NCI-H187 (cell line): ENCODE data around the gene SDCCAG8.
A peak's percentile ranks its signal among the peaks of the same experiment; 100 is the strongest.

Experiments used
- DNase-seq, 2 experiments: peaks; one replicate each; lab custom pipeline; 2025; lab: John Stamatoyannopoulos, UW

The SDCCAG8 gene

DNA sequence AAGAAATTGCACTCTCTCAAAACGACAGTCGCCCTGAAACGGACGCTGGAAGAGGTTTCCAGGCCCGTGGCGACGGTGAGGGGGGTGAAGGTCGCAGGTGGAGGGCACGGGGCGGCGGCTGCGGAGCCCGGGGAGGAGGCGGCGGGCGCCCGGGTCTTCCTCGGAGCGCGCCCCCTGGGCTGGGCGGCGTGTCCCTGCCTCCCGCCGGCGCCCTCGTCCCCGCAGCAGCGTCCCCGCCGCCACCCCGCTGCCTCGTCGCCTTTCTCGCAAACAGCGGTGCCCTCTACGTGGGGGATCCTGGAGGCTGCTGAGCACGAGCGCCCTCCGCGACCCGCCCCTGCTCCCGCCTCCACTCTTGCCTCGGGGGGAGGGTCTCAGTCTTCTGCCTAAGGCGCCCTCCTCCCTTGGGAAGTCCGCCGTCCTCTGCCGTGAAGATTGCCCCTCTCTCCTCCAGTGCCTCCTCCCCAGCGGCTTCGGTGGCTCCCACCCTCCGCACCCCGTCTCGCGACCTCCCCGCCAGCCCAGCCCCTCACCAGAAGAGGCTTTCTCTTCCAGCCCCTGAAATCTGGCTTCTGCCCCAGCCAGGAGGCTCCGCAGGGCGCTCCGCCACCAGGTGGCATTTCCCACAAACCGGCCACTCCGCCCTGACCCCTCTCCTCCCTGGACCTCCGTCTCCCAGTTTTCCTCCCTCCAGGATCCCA lies 227.4 kb downstream of the SDCCAG8 start:
- DNase-seq = no peak

DNA sequence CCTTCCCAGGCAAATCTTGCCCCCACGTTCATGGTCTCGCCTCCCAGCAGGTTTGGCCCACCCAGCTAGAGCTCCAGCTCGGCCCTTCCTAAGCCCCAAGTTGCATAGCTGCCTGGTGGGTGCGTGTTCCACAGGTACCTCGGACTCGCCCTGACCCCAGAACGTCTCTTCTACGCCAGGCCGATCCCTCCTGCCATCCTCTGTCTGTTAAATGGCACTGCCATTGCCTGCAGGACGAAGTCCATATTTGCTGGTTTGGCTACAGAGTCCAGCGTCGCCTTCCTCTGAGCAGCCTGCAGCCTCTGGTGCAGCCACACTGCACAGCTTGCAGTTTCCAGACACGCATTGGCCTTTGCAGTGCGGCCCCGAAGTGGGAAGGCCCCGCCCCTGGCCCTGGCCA lies 228.1 kb downstream of the SDCCAG8 start:
- no peak for DNase-seq

DNA sequence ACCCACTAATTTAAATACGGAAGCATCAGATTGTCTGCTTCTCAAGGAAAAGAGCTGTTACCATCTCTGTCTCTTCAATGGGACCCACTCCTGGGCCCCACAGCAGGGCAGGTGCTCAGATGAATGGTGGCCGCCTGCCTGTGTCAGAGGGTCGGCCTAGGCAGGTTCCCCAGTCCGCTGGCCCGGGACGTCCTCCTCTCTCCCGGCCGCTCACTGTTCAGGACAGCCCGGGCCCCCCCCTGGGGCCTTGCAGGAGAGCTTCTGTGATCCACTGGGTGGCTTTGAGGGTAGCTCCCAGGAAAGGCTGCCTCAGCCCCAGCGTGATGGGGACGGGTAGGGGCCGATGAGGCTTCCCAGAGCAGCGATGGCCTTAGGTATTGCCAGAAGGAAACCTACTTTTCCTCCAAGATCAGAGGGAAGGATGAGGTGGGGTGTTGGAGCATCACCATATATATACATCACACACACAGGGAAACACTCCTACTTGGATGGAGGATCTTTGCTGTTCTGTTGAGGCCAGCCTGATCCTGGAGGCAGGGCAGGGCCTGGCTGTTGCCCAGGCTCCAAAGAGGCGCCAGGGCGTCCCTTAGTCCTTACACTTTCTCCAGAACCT lies 231.3 kb downstream of the SDCCAG8 start:
- DNase-seq = no peak

DNA sequence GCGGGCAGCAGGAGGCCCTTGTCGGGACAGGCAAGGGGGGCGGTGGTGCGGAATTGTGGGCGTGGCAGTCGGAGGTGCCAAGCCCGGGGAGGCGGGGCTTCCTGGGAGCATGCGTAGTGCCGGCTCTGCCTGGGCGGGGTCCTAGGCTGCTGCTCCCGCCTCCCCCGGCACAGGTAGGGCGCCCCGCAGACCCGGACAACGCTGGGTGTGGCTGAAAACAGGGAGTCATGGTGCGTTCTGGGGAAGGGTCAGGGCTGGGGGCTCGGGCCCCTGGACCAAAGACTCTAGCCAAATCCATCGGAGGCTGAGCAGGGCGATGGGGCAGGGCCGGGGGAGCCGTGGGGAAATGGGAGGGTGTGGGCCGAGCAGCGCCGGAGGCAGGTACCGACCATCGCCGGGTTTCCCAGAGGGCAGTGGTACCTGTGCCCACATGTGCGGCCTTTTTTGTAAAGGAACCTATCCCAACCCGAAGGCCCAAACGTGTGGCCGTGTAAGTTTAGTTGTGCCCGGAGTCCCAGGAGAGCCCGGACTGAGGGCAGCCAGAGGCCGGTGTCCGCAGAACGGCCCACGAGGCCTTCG lies 231.9 kb downstream of the SDCCAG8 start:
- DNase-seq = peak; percentile 26 to 57

DNA sequence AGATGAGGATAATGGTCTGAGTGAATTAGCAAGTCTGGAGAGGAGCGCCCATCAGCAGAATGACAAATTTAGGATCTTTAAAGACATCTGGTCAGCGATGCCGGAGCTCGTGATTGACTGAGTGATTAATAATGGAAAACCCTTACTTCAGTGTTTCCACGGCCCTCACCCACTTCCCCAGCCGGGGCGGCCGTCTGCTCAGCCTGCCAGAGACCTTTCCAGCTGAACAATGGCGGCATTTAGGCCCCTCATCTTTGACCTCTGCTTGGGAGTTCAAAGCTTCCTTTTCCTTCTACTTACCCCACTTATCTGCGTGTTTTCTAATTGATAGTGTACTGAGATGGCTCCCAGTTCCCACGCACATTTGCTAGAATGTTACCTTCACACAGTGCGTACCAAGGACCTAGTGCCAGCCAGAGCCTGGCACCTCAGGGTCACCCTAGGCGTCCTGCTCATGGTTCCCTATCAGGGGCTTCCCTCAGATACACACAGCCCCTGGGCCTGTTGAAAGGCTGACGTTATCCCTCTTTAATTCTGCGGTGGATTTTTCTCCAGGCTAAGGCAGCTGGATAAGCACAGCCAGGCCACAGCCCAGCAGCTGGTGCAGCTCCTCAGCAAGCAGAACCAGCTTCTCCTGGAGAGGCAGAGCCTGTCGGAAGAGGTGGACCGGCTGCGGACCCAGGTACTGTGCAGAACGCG lies 232.8 kb downstream of the SDCCAG8 start:
- DNase-seq = no peak

DNA sequence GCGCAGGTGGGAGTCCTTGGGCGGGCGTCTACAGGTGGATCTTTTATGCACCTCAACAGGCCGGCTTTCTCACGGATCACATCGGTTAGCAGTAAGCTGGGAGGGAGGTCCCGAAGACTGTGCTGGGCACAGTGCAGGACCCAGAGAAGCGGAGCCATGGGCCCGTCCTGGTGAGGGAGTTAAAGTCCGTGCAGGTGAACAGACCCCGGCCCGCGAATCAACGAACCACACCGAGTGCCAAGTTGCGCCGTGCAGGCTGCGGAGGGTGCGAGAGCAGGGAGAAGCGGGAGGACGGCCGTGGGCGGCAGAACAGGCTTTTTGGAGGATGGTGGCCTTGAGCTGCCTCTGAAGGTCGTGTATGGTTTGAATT lies 233.3 kb downstream of the SDCCAG8 start:
- DNase-seq = no peak

DNA sequence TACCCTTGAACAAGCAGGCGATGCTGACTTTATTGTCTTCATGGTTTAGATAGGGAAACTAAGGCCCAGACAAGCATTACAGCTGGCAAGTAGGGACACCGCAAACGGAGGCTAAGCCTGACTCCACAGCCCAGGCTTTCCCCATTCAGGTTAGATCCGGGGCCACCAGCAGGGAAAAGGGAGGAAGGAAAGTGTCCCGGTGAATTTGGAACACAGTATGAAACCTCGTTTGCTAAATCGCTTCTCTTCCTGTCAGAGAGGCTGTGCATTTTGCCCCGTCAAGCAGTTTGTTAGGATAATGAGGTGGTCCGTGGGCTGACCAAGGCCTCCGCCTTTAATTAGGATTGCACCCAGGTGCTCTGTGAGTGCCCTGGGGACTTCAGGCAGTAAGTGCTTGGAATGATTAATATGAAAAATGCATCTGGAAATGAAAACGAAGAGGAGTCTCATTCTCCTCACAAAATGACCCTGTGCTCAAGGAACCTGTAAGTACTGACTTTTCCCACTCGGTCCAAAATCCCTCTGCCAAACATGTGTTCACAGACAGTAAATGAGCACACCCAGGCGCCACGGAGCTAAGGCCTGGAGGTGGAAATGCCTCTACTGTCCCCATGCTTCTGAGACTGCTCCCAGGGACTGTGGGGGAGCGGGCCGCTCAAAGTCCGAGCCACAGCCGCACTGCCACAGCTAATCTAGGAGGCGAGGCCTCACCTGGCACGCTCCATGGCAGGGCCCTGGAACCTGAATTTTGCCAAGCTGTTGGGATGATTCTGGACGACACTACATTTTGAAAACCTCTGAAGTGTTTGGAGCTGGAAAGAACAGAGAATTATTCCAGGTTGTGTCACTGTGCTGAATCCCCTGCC lies 234.1 kb downstream of the SDCCAG8 start:
- DNase-seq = no peak

DNA sequence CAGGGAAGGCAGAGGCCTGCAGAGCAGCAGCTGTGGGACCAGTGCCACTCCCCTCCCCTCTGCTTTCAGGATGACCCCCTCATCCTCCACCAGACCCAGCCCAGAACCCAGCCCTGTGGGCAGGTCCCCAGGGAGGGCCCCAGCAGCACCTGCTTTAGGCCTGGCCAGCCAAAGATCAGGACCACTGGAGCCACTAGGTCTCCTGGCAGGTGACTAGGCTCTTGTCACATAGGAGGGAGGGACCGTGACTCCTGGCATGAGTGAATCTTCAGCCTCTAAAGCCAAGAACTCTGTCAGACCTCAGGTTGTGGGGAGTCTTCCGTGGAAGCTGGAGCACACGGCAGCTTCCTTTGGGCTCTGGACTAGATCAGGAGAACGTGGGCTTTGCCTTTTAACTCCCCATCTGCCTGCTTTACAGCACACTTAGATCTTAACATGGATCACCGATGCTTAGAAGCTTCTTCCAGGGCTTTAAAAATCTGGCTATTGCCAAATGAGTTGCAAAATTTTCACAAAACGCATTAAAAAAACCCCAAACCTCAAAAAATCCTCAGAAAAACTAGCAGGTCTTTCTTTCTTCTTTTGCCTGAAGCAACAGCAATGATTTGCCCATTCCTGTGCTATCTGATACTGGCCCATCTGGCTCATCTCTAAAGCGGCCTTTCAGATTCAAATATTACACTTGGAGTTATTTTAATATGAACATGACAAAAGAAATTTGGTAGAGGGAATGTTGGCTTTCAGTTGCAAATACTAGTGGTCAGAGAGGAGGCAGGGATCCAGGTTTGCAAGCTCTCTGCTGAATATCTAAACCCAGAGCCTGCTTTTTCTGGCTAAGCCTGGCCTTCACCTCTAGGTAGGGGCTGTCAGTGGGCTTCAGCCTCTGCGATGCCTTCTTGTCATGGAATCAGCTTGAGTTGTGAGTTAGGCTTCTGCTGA lies 235.2 kb downstream of the SDCCAG8 start:
- no peak for DNase-seq

DNA sequence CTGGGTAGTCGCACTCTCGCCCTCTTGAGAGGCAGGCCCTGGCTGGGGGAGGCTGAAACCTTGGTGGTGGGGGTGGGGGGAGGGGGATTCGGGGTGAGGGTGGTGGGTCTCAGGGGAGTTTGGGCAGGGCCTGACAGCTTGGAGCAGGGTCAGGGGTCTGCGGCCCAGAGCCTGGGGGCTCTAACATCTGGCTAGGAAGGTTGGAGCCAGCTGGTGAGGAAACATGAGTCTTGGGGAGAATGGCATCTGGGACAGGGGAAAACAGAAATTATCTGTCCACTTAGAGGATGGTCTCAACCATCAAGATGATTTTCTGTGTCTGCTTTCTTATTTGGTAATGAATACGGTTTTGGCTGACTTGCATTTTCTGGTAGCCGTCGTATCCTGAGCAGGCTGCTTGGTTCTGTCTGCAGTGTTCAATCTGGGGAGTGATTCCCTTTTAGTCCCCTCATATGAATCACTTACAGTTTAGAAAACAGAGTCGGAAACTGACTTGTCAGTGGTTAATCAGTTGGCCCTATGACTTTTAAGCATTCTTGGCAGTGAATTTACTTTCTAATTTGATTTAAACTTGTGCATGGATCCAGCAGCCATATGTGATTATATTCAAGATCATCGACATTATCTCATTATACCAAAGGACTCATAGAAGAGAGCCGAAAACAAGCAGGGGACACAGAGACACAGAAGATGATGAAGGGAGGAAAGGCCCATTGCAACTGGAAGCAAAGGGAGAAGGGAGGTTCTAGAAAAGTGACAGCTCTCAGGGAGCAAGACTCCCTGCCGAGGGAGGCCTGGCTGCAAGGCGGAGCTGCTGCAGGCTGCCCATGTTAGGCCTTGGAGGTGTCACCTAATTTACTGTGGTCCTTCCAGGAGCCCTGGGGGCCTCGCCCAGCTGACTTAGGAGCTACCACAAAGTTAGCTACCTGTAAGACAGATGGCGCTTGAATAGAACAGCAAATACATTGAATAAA lies 237.6 kb downstream of the SDCCAG8 start:
- DNase-seq = no peak

DNA sequence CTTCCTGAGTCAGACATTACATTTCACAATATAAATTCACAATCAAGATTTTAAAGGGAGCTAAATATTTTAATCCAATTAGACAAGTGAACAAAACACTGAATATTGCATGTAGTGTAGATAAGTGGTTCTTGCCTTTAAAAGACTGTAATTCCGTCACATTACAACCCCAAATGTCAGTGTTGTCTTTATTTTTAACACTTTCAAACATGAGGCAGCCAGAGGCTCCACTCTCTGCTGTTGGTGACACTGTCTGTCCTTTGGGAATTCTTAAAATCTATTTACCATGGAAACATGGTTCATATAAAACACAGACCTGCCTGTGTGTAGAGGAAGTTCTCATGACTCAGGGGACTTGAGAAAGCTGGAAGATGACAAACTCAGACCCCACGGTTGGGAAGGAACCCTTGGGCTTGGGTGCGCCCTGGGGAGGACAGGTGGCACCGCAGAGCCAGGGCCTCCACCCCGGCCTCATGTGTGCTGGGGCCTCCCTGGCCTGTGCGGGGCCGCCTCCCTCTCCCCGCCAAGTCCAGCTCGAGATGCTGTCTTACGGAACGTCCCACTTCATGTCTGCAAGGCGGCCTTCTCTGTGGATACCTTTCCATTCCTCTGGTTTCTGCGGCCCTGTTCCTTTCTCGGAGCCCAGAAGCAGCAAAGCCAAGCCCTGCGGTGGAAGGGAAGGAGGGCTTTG lies 239.0 kb downstream of the SDCCAG8 start:
- DNase-seq = no peak

DNA sequence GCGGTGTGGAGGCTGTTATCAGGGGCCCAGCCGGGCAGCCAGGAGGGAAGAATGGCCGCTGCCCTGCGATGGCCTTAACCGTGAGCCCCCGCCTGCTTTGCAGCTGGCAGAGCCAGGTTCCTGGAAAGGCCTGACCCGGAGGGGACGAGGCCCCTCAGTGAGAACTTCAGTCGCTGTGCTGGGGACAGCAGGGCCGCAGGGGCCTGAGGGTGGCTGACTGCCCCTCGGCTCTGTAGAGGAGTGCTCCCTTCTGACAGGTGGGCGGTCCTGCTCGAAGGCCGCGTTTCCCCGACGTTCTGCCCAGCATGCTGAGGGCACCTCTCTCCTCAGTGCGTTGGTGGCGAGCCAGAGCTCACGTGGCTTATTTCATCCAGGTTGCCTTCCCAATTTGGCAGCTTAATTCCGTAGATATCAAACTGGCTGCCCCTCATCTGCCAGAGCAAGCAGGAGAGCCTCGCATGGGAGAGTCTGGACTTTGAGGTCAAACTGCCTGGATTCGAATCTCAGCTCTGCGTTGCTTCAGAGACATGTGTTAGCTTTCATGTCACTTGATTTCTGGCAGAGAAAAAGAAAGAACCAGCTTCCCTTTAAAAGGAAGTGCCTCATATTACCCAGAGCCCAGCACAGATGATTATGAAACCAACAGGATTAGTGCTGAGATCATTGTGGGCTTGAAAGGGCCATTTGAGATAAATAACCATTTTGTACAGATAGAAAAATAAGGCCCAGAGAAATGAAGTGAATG lies 239.8 kb downstream of the SDCCAG8 start:
- no peak for DNase-seq

DNA sequence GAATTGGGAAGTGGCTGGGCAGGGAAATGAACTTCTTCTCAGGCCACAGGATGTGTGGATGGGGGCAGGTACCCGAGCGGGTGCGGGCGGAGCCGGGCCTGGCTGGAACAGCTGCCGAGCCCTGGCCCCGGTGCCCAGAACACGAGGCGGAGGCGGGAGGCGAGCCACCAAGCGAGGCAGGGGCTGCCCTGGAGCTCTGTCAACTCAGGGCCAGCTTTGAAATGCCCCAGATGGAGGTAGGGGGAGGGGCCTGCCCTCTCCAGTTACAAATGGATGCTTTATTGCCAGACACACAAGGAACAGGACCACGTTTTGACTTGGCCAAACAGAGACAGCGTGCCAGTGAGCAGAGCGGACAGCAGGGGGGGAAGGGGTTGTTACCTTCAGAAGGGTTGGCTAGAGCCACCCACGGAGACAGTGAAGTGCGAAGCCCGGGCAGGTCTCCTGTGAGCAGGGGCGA lies 240.4 kb downstream of the SDCCAG8 start:
- no peak for DNase-seq

DNA sequence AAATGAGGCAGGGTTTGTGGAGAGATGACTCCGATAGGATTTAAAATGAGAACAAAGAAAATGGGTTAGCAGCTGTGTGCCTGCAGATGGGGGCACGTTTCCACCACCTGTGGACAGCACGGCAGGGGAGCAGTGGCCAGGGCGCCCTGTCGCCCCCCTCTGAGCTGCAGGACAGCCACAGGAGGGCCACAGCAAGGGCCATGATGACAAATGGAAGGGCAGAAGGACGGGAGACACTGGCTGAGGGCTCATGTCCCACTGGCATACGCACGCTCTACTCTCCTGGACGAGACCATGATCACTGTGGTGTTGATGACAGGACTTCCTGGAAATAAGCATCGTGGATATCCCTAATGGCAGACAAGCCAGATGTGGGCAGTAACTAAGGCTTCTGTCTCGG lies 241.0 kb downstream of the SDCCAG8 start:
- no peak for DNase-seq

DNA sequence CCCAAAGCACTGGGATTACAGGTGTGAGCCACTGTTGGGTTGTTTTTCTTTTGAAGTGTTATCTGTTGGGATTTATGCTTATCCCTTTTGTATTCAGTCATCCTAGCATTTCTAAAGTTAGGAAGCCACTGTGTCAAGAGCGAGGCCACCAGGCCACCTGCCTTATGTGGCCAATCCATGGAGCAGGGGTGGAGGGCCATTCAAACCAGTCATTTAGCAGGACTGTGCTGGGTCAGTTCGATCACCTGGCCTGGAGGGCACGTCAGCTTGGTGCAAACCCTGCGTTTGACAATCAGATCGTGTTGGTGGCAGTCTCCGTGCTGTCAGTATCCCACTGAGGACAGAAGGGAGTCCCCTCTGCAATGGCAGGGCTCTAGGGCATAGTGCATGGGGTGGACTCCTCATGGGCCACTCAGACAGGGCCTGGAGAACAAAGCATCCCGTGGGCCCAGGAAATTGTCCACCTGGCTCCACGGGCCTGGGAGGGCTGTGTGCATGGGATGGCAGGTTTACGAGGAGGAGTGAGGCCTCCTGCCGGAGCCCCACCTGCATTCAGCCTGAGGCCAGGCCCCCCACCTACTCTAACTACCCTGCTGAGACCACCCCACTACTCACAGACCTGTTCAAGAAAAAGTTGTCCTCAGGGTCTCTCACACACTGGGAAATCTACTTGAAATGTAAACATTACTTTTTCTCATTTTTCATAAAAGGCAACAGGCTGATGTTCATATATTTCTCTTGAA lies 242.3 kb downstream of the SDCCAG8 start:
- no peak for DNase-seq

DNA sequence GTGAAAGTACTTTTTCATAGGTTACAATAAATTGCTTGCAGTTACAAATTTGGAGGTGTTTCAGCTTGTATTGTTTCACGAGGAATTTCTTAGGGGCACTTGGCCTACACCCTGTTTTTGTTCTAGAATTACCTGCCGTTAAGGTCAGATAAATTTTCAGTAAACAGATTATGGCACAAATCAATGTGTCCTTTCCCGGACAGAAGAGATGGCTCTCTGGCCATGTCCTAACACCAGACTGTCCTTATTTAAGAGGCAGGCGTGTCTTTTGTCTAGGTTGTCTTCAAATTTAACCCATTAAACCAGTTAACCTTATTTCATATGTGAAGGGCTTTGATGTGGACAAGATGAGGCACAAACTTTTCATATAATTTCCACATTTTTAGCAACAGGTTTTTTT lies 243.4 kb downstream of the SDCCAG8 start:
- no peak for DNase-seq

DNA sequence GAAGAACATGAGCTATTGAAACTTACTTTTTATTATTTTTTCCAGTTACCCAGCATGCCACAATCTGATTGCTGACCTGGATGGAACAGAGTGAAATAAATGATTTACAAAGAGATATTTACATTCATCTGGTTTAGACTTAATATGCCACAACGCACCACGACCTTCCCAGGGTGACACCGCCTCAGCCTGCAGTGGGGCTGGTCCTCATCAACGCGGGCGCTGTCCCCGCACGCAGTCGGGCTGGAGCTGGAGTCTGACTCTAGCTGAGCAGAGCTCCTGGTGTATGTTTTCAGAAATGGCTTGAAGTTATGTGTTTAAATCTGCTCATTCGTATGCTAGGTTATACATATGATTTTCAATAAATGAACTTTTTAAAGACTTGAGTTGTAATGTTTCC lies 243.9 kb downstream of the SDCCAG8 start:
- no peak for DNase-seq

DNA sequence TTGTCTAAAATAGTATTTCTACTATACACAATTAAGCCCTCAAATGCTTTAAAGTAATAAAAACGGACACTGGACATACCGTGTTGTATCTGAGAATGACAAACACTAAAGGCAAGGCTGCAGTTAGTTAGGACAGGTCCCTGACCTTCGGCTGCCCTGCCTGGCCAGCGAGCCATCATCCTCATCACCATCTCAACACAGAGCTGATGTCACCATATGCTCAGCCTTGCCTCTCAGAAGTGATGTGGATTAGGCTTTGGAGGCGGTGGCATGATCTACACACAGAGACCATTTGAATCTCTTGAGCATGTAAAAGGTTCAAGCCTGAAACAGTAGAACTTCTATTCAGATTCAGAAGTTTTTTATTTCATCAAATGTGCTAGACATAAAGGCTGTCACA lies 244.7 kb downstream of the SDCCAG8 start:
- no peak for DNase-seq

DNA sequence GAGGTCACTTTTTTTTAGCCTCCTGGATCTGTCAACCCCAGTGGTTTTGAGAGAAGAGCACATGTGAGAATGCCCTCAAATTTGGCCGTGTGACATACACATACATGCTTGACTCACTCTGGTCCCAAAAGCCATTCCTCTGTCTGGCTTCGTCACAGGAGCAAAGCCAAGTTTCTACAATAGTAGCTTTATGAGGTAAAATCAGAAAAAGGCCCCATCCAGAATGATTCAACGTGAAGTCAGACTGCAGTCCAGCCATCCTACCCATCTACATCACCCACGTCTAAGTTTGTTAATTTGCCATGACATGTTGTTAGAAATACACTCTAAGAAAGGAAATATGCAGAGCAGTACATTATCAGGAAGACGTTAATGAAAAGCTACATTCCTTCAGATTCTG lies 245.2 kb downstream of the SDCCAG8 start:
- DNase-seq = no peak
